NCI-H69 (cell line): Measurements from ENCODE around the gene KLF13.

Source experiments
- DNase-seq: peaks from one replicate; lab custom pipeline; 2025; lab: John Stamatoyannopoulos, UW

The KLF13 gene

GRCh38 chr15:31381801-31382712, 55.4 kb downstream of the KLF13 start:
- no peak for DNase-seq

GRCh38 chr15:31382713-31383045, 56.0 kb downstream of the KLF13 start:
- no peak for DNase-seq

GRCh38 chr15:31383139-31383538, 56.5 kb downstream of the KLF13 start:
- DNase-seq, result no peak

- DNase-seq, result no peak
Measured at GRCh38 chr15:31384568-31384967, 57.9 kb downstream of the KLF13 start.

GRCh38 chr15:31385736-31386135, 59.1 kb downstream of the KLF13 start:
- DNase-seq, result no peak

GRCh38 chr15:31387092-31387478, 60.5 kb downstream of the KLF13 start:
- peak; percentile 26 for DNase-seq

- peak; percentile 94 for DNase-seq
Measured at GRCh38 chr15:31387479-31388118, 61.0 kb downstream of the KLF13 start.

GRCh38 chr15:31389576-31389975, 62.9 kb downstream of the KLF13 start:
- no peak for DNase-seq

GRCh38 chr15:31390029-31390428, 63.4 kb downstream of the KLF13 start:
- DNase-seq, result peak; percentile 28

- DNase-seq, result no peak
Measured at GRCh38 chr15:31390777-31391486, 64.3 kb downstream of the KLF13 start.

GRCh38 chr15:31391687-31392671, 65.3 kb downstream of the KLF13 start:
- peak; percentile 83 for DNase-seq

- DNase-seq, result peak; percentile 64
Measured at GRCh38 chr15:31392761-31393401, 66.2 kb downstream of the KLF13 start.

GRCh38 chr15:31393444-31394091, 66.9 kb downstream of the KLF13 start:
- DNase-seq, result peak; percentile 58

GRCh38 chr15:31396881-31397560, 70.4 kb downstream of the KLF13 start:
- peak; percentile 99 for DNase-seq

- DNase-seq, result peak; percentile 98
Measured at GRCh38 chr15:31397851-31398661, 71.4 kb downstream of the KLF13 start.

- DNase-seq, result peak; percentile 78
Measured at GRCh38 chr15:31398677-31399301, 72.2 kb downstream of the KLF13 start.

GRCh38 chr15:31399544-31400171, 73.0 kb downstream of the KLF13 start:
- DNase-seq, result peak; percentile 95
